NCI-H146 treated with DMSO at 0.1 percent for 48 hours (cell line): Measurements from ENCODE around the gene NEO1.
"Not testable (repeated sequence)": the region's sequence is repeated elsewhere in the genome, so short reads cannot be mapped to it uniquely, and the experiment has no call there.

Experiments used
- DNase-seq: peaks from one replicate; lab custom pipeline; 2025; ENCODE audit not compliant: unreplicated experiment; lab: John Stamatoyannopoulos, UW

Gene NEO1

GRCh38 chr15:73195166-73195565 lies 142.9 kb downstream of the NEO1 start:
- no peak for DNase-seq

- no peak for DNase-seq
These were observed 143.8 kb downstream of the NEO1 start for GRCh38 chr15:73196113-73196512.

GRCh38 chr15:73200339-73200738 lies 148.1 kb downstream of the NEO1 start:
- no peak for DNase-seq

GRCh38 chr15:73210630-73211029 lies 158.4 kb downstream of the NEO1 start:
- no peak for DNase-seq

GRCh38 chr15:73212424-73212823 lies 160.2 kb downstream of the NEO1 start:
- no peak for DNase-seq

- DNase-seq: not testable (repeated sequence)
These were observed 169.2 kb downstream of the NEO1 start for GRCh38 chr15:73221450-73221849.

- DNase-seq: no peak
These were observed 173.2 kb downstream of the NEO1 start for GRCh38 chr15:73225358-73226015.

GRCh38 chr15:73226093-73226814 lies 174.0 kb downstream of the NEO1 start:
- no peak for DNase-seq

GRCh38 chr15:73227433-73228056 lies 175.3 kb downstream of the NEO1 start:
- no peak for DNase-seq

- no peak for DNase-seq
These were observed 175.9 kb downstream of the NEO1 start for GRCh38 chr15:73228128-73228646.

GRCh38 chr15:73231661-73232419 lies 179.6 kb downstream of the NEO1 start:
- DNase-seq: no peak

- DNase-seq: no peak
These were observed 180.5 kb downstream of the NEO1 start for GRCh38 chr15:73232776-73233175.

GRCh38 chr15:73233623-73234022 lies 181.4 kb downstream of the NEO1 start:
- DNase-seq: no peak

- no peak for DNase-seq
These were observed 185.6 kb downstream of the NEO1 start for GRCh38 chr15:73237910-73238309.

GRCh38 chr15:73239564-73240215 lies 187.4 kb downstream of the NEO1 start:
- no peak for DNase-seq

GRCh38 chr15:73240866-73241499 lies 188.7 kb downstream of the NEO1 start:
- peak; percentile 10 for DNase-seq

GRCh38 chr15:73244333-73244732 lies 192.1 kb downstream of the NEO1 start:
- DNase-seq: peak; percentile 7

GRCh38 chr15:73246439-73246838 lies 194.2 kb downstream of the NEO1 start:
- no peak for DNase-seq

GRCh38 chr15:73246898-73247297 lies 194.6 kb downstream of the NEO1 start:
- no peak for DNase-seq

- no peak for DNase-seq
These were observed 195.1 kb downstream of the NEO1 start for GRCh38 chr15:73247331-73247730.
